T-cell (primary cell): ENCODE measurements around the gene LDLRAD4. TPM values are rescaled to one million over a fixed set of nuclear protein-coding genes. Genes with fewer than 3 reads are reported as not detected.

Experiments used
- ATAC-seq, 4 experiments: fragments of 200-7000 bp in 3 of 4; fragments of 150-1000 bp in 1 of 4; cut with Tn5 transposase; replicated peaks in 1 of 4; 1 replicate in 3 of 4; 2 replicates in 1 of 4; pipeline ENCODE4 v1.10.0; 2021; ENCODE audit warnings: moderate library complexity in 3 of 4, mild to moderate bottlenecking in 2 of 4, moderate number of reproducible peaks in 1 of 4
- CTCF ChIA-PET, 2 donors: fragments of 300-600 bp; sonication (Branson Sonifier 250); formaldehyde crosslinking; loops; one replicate each; lab custom pipeline; 2022; ENCODE audit warnings: antibody characterized with exemption in 2 of 2; lab: Charles Lee
- POLR2A ChIA-PET, 2 donors: fragments of 300-600 bp; sonication (Branson Sonifier 250); formaldehyde crosslinking; loops; one replicate each; lab custom pipeline; 2022; ENCODE audit warnings: antibody characterized with exemption in 2 of 2; lab: Charles Lee
- DNase-seq, 35 experiments: peaks; one replicate each; pipeline versions ENCODE4 v3.0.0 to v3.0.0-alpha.2; 2013 to 2023
- H3K27ac ChIP-seq: one replicate; pipeline ENCODE4 v1.5.1; 2013; ENCODE audit warnings: low read length
- H3K27me3 ChIP-seq, 2 experiments: replicated peaks in 1 of 2; 1 replicate in 1 of 2; 2 replicates in 1 of 2; pipeline versions ENCODE4 v1.6.1 to v1.7.0; 2013; ENCODE audit warnings: low read length in 1 of 2, mixed read lengths in 1 of 2; ENCODE audit not compliant: control insufficient read depth in 2 of 2, insufficient read depth in 2 of 2; ENCODE audit errors: extremely low read depth in 1 of 2
- H3K36me3 ChIP-seq, 2 donors: 1 replicate in 1 of 2; 2 replicates in 1 of 2; pipeline versions ENCODE4 v1.6.1 to v1.7.0; 2013; ENCODE audit warnings: low read length in 1 of 2; ENCODE audit not compliant: control insufficient read depth in 2 of 2, insufficient read depth in 1 of 2; ENCODE audit errors: extremely low read depth in 1 of 2
- H3K4me1 ChIP-seq, 2 experiments: 1 replicate in 1 of 2; 2 replicates in 1 of 2; pipeline versions ENCODE4 v1.6.1 to v1.7.0; 2013; ENCODE audit warnings: low read length in 2 of 2, mixed read lengths in 1 of 2; ENCODE audit not compliant: insufficient read depth in 2 of 2, control insufficient read depth in 1 of 2; ENCODE audit errors: extremely low read depth in 1 of 2
- H3K4me3 ChIP-seq, 2 donors: 1 replicate in 1 of 2; 2 replicates in 1 of 2; pipeline versions ENCODE4 v1.5.1 to v1.7.0; 2013; ENCODE audit warnings: mild to moderate bottlenecking in 2 of 2, low read length in 1 of 2, moderate library complexity in 1 of 2; ENCODE audit not compliant: control insufficient read depth in 1 of 2; ENCODE audit errors: extremely low read depth in 1 of 2
- H3K9me3 ChIP-seq: 2 replicates; pipeline ENCODE4 v1.7.0; 2013
- H3K27ac Mint-ChIP-seq, 2 donors: one replicate each; pipeline ENCODE4 v1.8.0; 2020 to 2021; ENCODE audit warnings: mild to moderate bottlenecking in 2 of 2, mixed read lengths in 2 of 2
- H3K27me3 Mint-ChIP-seq, 2 donors: one replicate each; pipeline ENCODE4 v1.8.0; 2021 to 2022; ENCODE audit warnings: mixed read lengths in 2 of 2
- H3K36me3 Mint-ChIP-seq: one replicate; pipeline ENCODE4 v1.8.0; 2021; ENCODE audit warnings: mixed read lengths
- H3K4me1 Mint-ChIP-seq, 3 donors: one replicate each; pipeline ENCODE4 v1.8.0; 2020 to 2022; ENCODE audit warnings: mixed read lengths in 3 of 3, mild to moderate bottlenecking in 1 of 3
- H3K4me3 Mint-ChIP-seq, 3 donors: one replicate each; pipeline ENCODE4 v1.8.0; 2020 to 2022; ENCODE audit warnings: mild to moderate bottlenecking in 3 of 3, mixed read lengths in 3 of 3, moderate library complexity in 3 of 3
- H3K9me3 Mint-ChIP-seq, 3 donors: one replicate each; pipeline ENCODE4 v1.8.0; 2020 to 2022; ENCODE audit warnings: mixed read lengths in 3 of 3
- WGBS: methylation state at CpG from one replicate; pipeline ENCODE4 v1.1.5; 2013; ENCODE audit warnings: missing lambda C conversion rate; ENCODE audit not compliant: insufficient coverage; 5-methylcytosine and 5-hydroxymethylcytosine counted together
- total RNA-seq, 35 experiments: library from RNA in 6 of 35; stranded (reverse) in 6 of 35; fragments of 120-200 nt in 1 of 35; gene quantifications; one replicate each; pipeline versions ENCODE4 v1.2.1 to v1.2.4 and lab custom pipeline; 2013 to 2026

The LDLRAD4 gene
- total RNA-seq, 5 donors from 2014 or later (not counting 1 experiment from before 2014, with no cell fraction given): 57.6 to 80.8 (median 72.4) TPM

DNA sequence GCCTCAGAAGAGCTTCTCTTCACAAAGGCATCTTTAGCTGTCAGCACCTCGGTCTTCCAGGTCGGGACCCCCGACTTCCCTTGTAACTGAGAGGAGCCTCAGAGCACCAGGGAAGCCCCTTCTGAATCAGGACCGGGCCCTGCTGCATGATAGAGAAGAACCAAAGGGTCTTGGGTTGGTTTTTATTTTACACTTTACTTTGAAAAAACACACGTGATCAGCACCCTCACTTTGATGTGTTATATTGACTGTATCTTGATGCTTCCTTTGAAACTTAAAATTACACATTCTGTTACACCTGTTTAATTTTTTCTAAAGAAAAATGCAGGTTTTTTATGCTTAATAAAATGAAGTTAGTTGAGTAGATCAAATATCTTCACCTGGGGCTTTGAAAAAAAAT is 305.5 kb downstream of the LDLRAD4 start:
- CTCF ChIA-PET: interaction anchor here (1.0 to 1.3 kb wide), 2 partner anchors 30 to 308 kb away, joined by 3 to 4 read pairs; no protein-coding TSS in a partner anchor

DNA sequence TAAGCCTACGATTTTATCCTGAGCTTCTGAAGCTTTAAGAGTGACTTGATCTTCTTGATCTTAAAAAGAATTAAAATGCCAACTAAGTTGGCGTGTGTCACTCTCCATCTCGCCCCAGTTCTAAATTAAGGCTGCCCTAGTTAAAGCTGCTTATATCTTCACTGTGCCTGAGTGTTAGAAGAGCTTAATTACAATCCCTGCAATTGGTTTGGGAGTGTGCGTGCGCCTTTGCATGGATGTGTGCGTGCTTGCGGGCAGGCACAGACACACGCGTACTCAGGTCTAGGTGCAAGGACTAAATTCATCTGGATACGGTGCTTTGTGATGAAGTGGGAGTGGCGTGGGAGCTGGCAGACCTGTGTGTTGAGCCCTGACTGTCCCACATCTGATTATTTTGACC is 306.3 kb downstream of the LDLRAD4 start:
- DNase-seq: no peak
- POLR2A ChIA-PET: no interaction called here
- Histone ChIP-seq H3K36me3 (peaks cover 3 to 17% of the 10 kb centered on the region in 2 donors), H3K27ac (no peak overlapping the region), H3K27me3 (no peaks in the 10 kb centered on the region), H3K4me3 (no peak overlapping the region), H3K9me3 (no peaks in the 10 kb centered on the region), H3K4me1 (peaks cover 4 to 9% of the 10 kb centered on the region in 2 experiments)
- no peaks in the 10 kb centered on the region for H3K27me3 Mint-ChIP-seq
- peak overlapping the region in 1 of 2 donors; percentile 57 for H3K27ac Mint-ChIP-seq
- CTCF ChIA-PET: interaction anchor here (1.0 to 1.3 kb wide), 2 partner anchors 31 to 309 kb away, joined by 3 to 4 read pairs; no protein-coding TSS in a partner anchor
- H3K4me1 Mint-ChIP-seq: peaks cover 21 to 41% (median 26%) of the 10 kb centered on the region in 3 donors
- H3K4me3 Mint-ChIP-seq: no peak overlapping the region
- WGBS: 85% methylated on average over 9 of the region's 11 CpGs
- ATAC-seq: no peak
- no peaks in the 10 kb centered on the region for H3K9me3 Mint-ChIP-seq
- H3K36me3 Mint-ChIP-seq: peaks cover 28% of the 10 kb centered on the region

More for the DNA sequence above, 305.5 kb downstream of the LDLRAD4 start:
- Histone ChIP-seq H3K36me3 (peaks cover 3 to 17% of the 10 kb centered on the region in 2 donors), H3K27ac (no peak overlapping the region), H3K4me1 (peaks cover 4 to 9% of the 10 kb centered on the region in 2 experiments), H3K4me3 (no peak overlapping the region), H3K27me3 (no peaks in the 10 kb centered on the region), H3K9me3 (no peaks in the 10 kb centered on the region)
- POLR2A ChIA-PET: no interaction called here
- peaks cover 18 to 42% (median 19%) of the 10 kb centered on the region in 3 donors for H3K4me1 Mint-ChIP-seq
- H3K4me3 Mint-ChIP-seq: no peak overlapping the region
- no peak for DNase-seq
- no peaks in the 10 kb centered on the region for H3K9me3 Mint-ChIP-seq
- H3K27me3 Mint-ChIP-seq: no peaks in the 10 kb centered on the region
- WGBS: no CpG with 5 or more reads among the region's 5 CpGs
- peaks cover 31% of the 10 kb centered on the region for H3K36me3 Mint-ChIP-seq
- no peak overlapping the region for H3K27ac Mint-ChIP-seq
- ATAC-seq: no peak

DNA sequence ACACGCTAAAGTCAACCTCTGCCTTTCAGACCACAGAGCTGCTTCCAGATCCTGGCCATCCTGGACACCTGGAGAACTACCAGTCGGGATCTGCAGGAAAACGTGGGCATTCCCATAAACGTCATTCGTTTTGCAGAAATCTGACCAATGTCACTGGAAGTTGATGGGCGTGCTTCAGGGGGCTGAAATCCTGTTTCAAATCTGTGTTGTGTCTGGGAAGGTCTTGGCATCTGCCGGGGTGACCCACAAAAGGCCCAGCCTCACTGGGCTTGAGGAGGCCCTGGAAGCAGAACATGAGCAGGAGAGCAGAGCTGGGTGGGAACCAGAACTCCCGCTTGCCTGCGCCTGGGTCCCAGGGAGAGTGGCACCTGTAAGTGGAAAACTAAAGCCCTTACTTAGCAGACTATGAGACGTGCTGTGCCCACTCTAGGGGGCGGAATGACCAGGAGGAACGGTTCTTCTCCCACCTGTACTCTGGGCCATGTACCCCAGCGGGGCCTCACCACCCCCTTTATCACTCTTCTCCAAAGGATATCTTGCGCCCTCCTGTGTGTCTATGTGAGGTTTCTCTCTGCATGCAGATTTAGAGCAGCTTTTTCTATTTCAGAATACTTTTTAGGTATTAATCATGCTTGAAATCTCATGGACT is 306.9 kb downstream of the LDLRAD4 start:
- no peaks in the 10 kb centered on the region for H3K27me3 Mint-ChIP-seq
- H3K27ac Mint-ChIP-seq: no peak overlapping the region
- no peaks in the 10 kb centered on the region for H3K27me3 ChIP-seq
- CTCF ChIA-PET: interaction anchor here in 1 of 2 donors (0.6 kb wide), 1 partner anchor 478 kb away, joined by 3 read pairs; no protein-coding TSS in a partner anchor
- H3K4me1 ChIP-seq: peaks cover 4 to 9% of the 10 kb centered on the region in 2 experiments
- no peak overlapping the region for H3K27ac ChIP-seq
- ATAC-seq (no peak), DNase-seq (no peak)
- peaks cover 28% of the 10 kb centered on the region for H3K36me3 Mint-ChIP-seq
- no peak overlapping the region for H3K4me3 Mint-ChIP-seq
- H3K36me3 ChIP-seq: peaks cover 3 to 17% of the 10 kb centered on the region in 2 donors
- POLR2A ChIA-PET: no interaction called here
- no peak overlapping the region for H3K4me3 ChIP-seq
- WGBS: 97% methylated on average over 9 of the region's 14 CpGs
- no peaks in the 10 kb centered on the region for H3K9me3 Mint-ChIP-seq
- no peaks in the 10 kb centered on the region for H3K9me3 ChIP-seq
- H3K4me1 Mint-ChIP-seq: peaks cover 18 to 35% (median 22%) of the 10 kb centered on the region in 3 donors

DNA sequence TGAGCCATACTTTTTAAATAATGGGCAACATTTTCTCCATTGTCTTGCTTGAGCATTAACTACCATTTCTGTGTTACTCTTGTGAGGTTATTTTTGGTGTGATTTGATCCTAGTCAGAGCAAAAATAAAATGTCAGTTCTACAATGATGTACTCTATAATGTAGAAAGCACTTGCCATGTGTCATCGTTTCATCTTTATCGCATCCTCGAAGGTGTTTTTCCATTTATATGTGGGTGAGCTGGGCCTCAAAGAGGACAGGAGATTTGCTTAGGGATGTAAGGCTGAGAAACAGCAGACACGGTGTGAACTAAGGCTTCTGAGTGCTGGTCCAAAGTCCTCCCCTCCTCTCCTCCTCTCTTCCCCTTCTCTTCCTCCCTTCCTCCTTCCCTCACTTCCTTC is 308.0 kb downstream of the LDLRAD4 start:
- Histone ChIP-seq H3K4me3 (no peak overlapping the region), H3K27ac (no peak overlapping the region), H3K27me3 (no peaks in the 10 kb centered on the region), H3K9me3 (no peaks in the 10 kb centered on the region), H3K4me1 (peaks cover 4 to 9% of the 10 kb centered on the region in 2 experiments), H3K36me3 (peaks cover 3 to 17% of the 10 kb centered on the region in 2 donors)
- POLR2A ChIA-PET: no interaction called here
- H3K36me3 Mint-ChIP-seq: peaks cover 26% of the 10 kb centered on the region
- no peaks in the 10 kb centered on the region for H3K9me3 Mint-ChIP-seq
- no peaks in the 10 kb centered on the region for H3K27me3 Mint-ChIP-seq
- no peak for DNase-seq
- no CpG with 5 or more reads among the region's 4 CpGs for WGBS
- ATAC-seq: no peak
- peaks cover 16 to 30% (median 22%) of the 10 kb centered on the region in 3 donors for H3K4me1 Mint-ChIP-seq
- CTCF ChIA-PET: no interaction called here
- no peak overlapping the region for H3K27ac Mint-ChIP-seq
- H3K4me3 Mint-ChIP-seq: no peak overlapping the region

DNA sequence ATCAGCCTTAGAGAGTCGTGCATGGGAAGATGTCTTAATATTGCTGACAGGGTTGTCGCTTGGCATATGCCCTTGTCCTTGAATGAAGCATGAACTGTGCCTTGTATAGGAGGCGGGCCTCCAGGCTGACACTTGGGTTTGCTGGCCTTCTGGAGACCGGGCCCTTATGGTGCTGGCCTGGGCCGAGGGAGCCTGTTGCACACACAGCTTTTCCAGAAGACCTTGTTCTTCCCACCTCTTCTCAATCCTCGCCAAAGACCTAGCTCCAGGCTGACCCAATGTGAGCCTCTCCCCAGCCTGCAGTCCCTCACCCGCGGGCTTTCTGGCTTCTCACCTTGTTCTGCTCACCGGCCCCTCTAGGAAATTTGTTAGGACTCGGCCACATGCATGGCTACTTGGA is 308.7 kb downstream of the LDLRAD4 start:
- no peak overlapping the region for H3K4me3 Mint-ChIP-seq
- peaks cover 4 to 9% of the 10 kb centered on the region in 2 experiments for H3K4me1 ChIP-seq
- H3K36me3 Mint-ChIP-seq: peaks cover 26% of the 10 kb centered on the region
- H3K4me1 Mint-ChIP-seq: peaks cover 17 to 29% (median 25%) of the 10 kb centered on the region in 3 donors
- H3K4me3 ChIP-seq: no peak overlapping the region
- ChIA-PET CTCF (no interaction called here), POLR2A (no interaction called here)
- H3K36me3 ChIP-seq: peaks cover 3 to 17% of the 10 kb centered on the region in 2 donors
- H3K9me3 Mint-ChIP-seq: no peaks in the 10 kb centered on the region
- H3K27me3 ChIP-seq: no peaks in the 10 kb centered on the region
- ATAC-seq (no peak), DNase-seq (no peak)
- 92% methylated on average over 9 of the region's 10 CpGs for WGBS
- no peaks in the 10 kb centered on the region for H3K27me3 Mint-ChIP-seq
- H3K9me3 ChIP-seq: no peaks in the 10 kb centered on the region
- no peak overlapping the region for H3K27ac Mint-ChIP-seq
- H3K27ac ChIP-seq: no peak overlapping the region

DNA sequence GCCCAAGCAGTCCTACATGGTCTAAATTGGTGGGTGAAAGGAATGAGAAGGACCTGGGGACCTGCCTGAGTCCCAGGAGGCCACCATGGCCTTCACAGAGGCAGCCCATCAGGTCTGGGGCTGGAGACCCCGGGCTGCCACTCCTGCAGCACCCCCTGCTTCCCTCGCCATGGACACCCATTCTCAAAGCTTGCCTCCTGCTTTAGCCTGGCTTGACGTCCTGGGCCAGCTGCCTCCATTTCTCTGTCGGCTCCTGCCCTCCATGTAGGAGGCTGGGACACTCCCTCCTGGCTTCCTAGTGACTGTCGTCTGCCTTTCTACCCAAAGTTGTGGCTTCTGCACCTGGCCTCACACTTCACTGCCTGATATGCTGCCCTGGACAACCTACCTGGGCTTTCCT is 309.2 kb downstream of the LDLRAD4 start:
- ATAC-seq: no peak
- ChIA-PET CTCF (no interaction called here), POLR2A (no interaction called here)
- Histone ChIP-seq H3K4me3 (no peak overlapping the region), H3K36me3 (peaks cover 3 to 17% of the 10 kb centered on the region in 2 donors), H3K9me3 (no peaks in the 10 kb centered on the region), H3K4me1 (peaks cover 4 to 9% of the 10 kb centered on the region in 2 experiments), H3K27me3 (no peaks in the 10 kb centered on the region), H3K27ac (no peak overlapping the region)
- no peak for DNase-seq
- H3K36me3 Mint-ChIP-seq: peaks cover 22% of the 10 kb centered on the region
- H3K27me3 Mint-ChIP-seq: no peaks in the 10 kb centered on the region
- H3K4me1 Mint-ChIP-seq: peaks cover 18 to 32% (median 29%) of the 10 kb centered on the region in 3 donors
- H3K9me3 Mint-ChIP-seq: no peaks in the 10 kb centered on the region
- H3K27ac Mint-ChIP-seq: no peak overlapping the region
- WGBS: 88% methylated on average over 5 of the region's 5 CpGs
- no peak overlapping the region for H3K4me3 Mint-ChIP-seq
